Motor neuron (in vitro differentiated cells): Measurements from ENCODE around the gene MET. TPM values are rescaled to one million over a fixed set of nuclear protein-coding genes. Genes with fewer than 3 reads are reported as not detected.
A peak's percentile ranks its signal among the peaks of the same experiment; 100 is the strongest.

Experiments
- ATAC-seq, 8 experiments: fragments of 200-7000 bp; cut with Tn5 transposase; replicated peaks in 6 of 8; 2 replicates each; pipeline ENCODE4 v1.8.0; 2021; ENCODE audit warnings: mild to moderate bottlenecking in 8 of 8, moderate library complexity in 8 of 8
- H3K27ac ChIP-seq, 2 donors: fragments of 250-450 bp; sonication (Bioruptor Pico); 2 replicates each; pipeline ENCODE4 v1.9.0; 2021; ENCODE audit warnings: antibody characterized with exemption in 2 of 2, mild to moderate bottlenecking in 2 of 2, moderate library complexity in 1 of 2
- H3K4me1 ChIP-seq, 2 donors: fragments of 250-450 bp; sonication (Bioruptor Pico); replicated peaks in 1 of 2; 2 replicates each; pipeline ENCODE4 v1.6.1; 2021; ENCODE audit warnings: antibody characterized with exemption in 2 of 2, mild to moderate bottlenecking in 2 of 2, moderate library complexity in 1 of 2
- H3K4me3 ChIP-seq, 5 donors: fragments of 250-450 bp; sonication (Bioruptor Pico); 2 replicates each; pipeline ENCODE4 v1.9.0; 2021; ENCODE audit warnings: antibody characterized with exemption in 5 of 5, mild to moderate bottlenecking in 5 of 5, moderate library complexity in 4 of 5
- WGBS, 10 experiments: fragments of 450-650 bp; shearing (Covaris generic); methylation state at CpG; one replicate each; pipeline ENCODE4 v1.0.0; 2022; 5-methylcytosine and 5-hydroxymethylcytosine counted together
- in situ Hi-C, 9 experiments: fragments of 400-800 bp; cut with MboI; loops; one replicate each; pipeline ENCODE4 v1.15.0; 2021; ENCODE audit warnings: low sequenced_read_pairs in 9 of 9, low pct_unique_long_range_greater_than_20kb in 2 of 9; ENCODE audit not compliant: unreplicated experiment in 9 of 9
- total RNA-seq, 8 experiments: library from RNA; unstranded; fragments of 300-600 nt; gene quantifications; 2 replicates each; pipeline versions ENCODE4 v1.2.3 to v1.2.4, GENCODE V29; 2022

Gene MET
- total RNA-seq, 8 experiments from 2014 or later: 1.5 to 52.7 (median 6.9) TPM

- 60 to 100% (median 83%) methylated on average over 1 of the region's 3 CpGs; no CpG with 5 or more reads in 6 of the 10 experiments for WGBS, 10 experiments
- in situ Hi-C loops: no loop called here
- peaks cover 6 to 24% of the 10 kb centered on the region in 2 donors for H3K4me1 ChIP-seq
- no peak overlapping the region for H3K4me3 ChIP-seq
- no peak overlapping the region for H3K27ac ChIP-seq
- ATAC-seq: no peak
Measured at GRCh38 chr7:116727432-116728009, 55.5 kb downstream of the MET start.

- no peak overlapping the region for H3K27ac ChIP-seq
- in situ Hi-C loops: no loop called here
Measured at GRCh38 chr7:116728413-116728812, 56.4 kb downstream of the MET start.

GRCh38 chr7:116730097-116731022 is 58.4 kb downstream of the MET start:
- WGBS, 10 experiments: 79 to 100% (median 93%) methylated on average over 2 to 9 of the region's 9 CpGs
- in situ Hi-C loops: no loop called here
- no peak for ATAC-seq
- no peak overlapping the region for H3K4me3 ChIP-seq
- no peak overlapping the region for H3K27ac ChIP-seq
- peaks cover 13 to 43% of the 10 kb centered on the region in 2 donors for H3K4me1 ChIP-seq

More at GRCh38 chr7:116728413-116728812, 56.4 kb downstream of the MET start:
- Histone ChIP-seq H3K4me3 (no peak overlapping the region), H3K4me1 (peaks cover 13 to 32% of the 10 kb centered on the region in 2 donors)
- ATAC-seq: no peak
- WGBS, 10 experiments: 83 to 100% (median 100%) methylated on average over 1 of the region's 1 CpG; no CpG with 5 or more reads in 2 of the 10 experiments

- peaks cover 13 to 43% of the 10 kb centered on the region in 2 donors for H3K4me1 ChIP-seq
- WGBS, 10 experiments: 0 to 100% (median 78%) methylated on average over 1 of the region's 1 CpG; no CpG with 5 or more reads in 1 of the 10 experiments
- H3K4me3 ChIP-seq: no peak overlapping the region
- in situ Hi-C loops: no loop called here
- no peak overlapping the region for H3K27ac ChIP-seq
- peak in 6 of 8 experiments; percentile 8 to 36 (median 20) for ATAC-seq
Measured at GRCh38 chr7:116731023-116731395, 59.0 kb downstream of the MET start.

GRCh38 chr7:116731445-116732335 is 59.7 kb downstream of the MET start:
- WGBS, 10 experiments: 10 to 90% (median 70%) methylated on average over 2 to 12 of the region's 12 CpGs
- Histone ChIP-seq H3K4me3 (no peak overlapping the region), H3K27ac (no peak overlapping the region), H3K4me1 (peaks cover 13 to 46% of the 10 kb centered on the region in 2 donors)
- in situ Hi-C loops: no loop called here
- peak; percentile 26 to 90 (median 74) for ATAC-seq

GRCh38 chr7:116732788-116733694 is 61.0 kb downstream of the MET start:
- WGBS, 10 experiments: 51 to 86% (median 70%) methylated on average over 4 to 7 of the region's 7 CpGs
- Histone ChIP-seq H3K4me3 (no peak overlapping the region), H3K4me1 (peaks cover 17 to 46% of the 10 kb centered on the region in 2 donors), H3K27ac (no peak overlapping the region)
- in situ Hi-C loops: no loop called here
- no peak for ATAC-seq

- no peak for ATAC-seq
- 39 to 94% (median 63%) methylated on average over 1 to 4 of the region's 4 CpGs for WGBS, 10 experiments
- in situ Hi-C loops: no loop called here
- peaks cover 17 to 46% of the 10 kb centered on the region in 2 donors for H3K4me1 ChIP-seq
- no peak overlapping the region for H3K27ac ChIP-seq
- H3K4me3 ChIP-seq: no peak overlapping the region
Measured at GRCh38 chr7:116733924-116734580, 62.1 kb downstream of the MET start.

GRCh38 chr7:116734710-116735109 is 62.7 kb downstream of the MET start:
- H3K27ac ChIP-seq: no peak overlapping the region
- WGBS, 10 experiments: 31 to 92% (median 68%) methylated on average over 2 to 6 of the region's 6 CpGs; no CpG with 5 or more reads in 1 of the 10 experiments
- peak in 4 of 8 experiments; percentile 15 to 66 (median 48) for ATAC-seq
- H3K4me3 ChIP-seq: no peak overlapping the region
- H3K4me1 ChIP-seq: peaks cover 17 to 46% of the 10 kb centered on the region in 2 donors
- in situ Hi-C loops: no loop called here

GRCh38 chr7:116736927-116737715 is 65.1 kb downstream of the MET start:
- no peak overlapping the region for H3K4me3 ChIP-seq
- in situ Hi-C loops: no loop called here
- WGBS, 10 experiments: 33 to 100% (median 80%) methylated on average over 1 to 7 of the region's 8 CpGs
- peaks cover 11 to 25% of the 10 kb centered on the region in 2 donors for H3K4me1 ChIP-seq
- no peak overlapping the region for H3K27ac ChIP-seq
- no peak for ATAC-seq

- in situ Hi-C loops: no loop called here
- 11 to 100% (median 50%) methylated on average over 1 of the region's 1 CpG; no CpG with 5 or more reads in 5 of the 10 experiments for WGBS, 10 experiments
- H3K4me3 ChIP-seq: no peak overlapping the region
- peak in 1 of 8 experiments; percentile 23 for ATAC-seq
- peaks cover 5 to 14% of the 10 kb centered on the region in 2 donors for H3K4me1 ChIP-seq
- no peak overlapping the region for H3K27ac ChIP-seq
Measured at GRCh38 chr7:116738378-116738777, 66.4 kb downstream of the MET start.

GRCh38 chr7:116739307-116739706 is 67.3 kb downstream of the MET start:
- 92 to 100% (median 100%) methylated on average over 1 to 2 of the region's 2 CpGs; no CpG with 5 or more reads in 3 of the 10 experiments for WGBS, 10 experiments
- H3K27ac ChIP-seq: no peak overlapping the region
- no peak overlapping the region for H3K4me3 ChIP-seq
- peaks cover 5 to 8% of the 10 kb centered on the region in 2 donors for H3K4me1 ChIP-seq
- ATAC-seq: no peak
- in situ Hi-C loops: no loop called here
